Activated naive CD4-positive, alpha-beta T cell (primary cell): ENCODE data around the gene INSM2.

ENCODE experiments used
- DNase-seq, 4 experiments: peaks; one replicate each; lab custom pipeline; 2025; lab: John Stamatoyannopoulos, UW

INSM2 gene

GRCh38 chr14:35533357-35534207, at the start of gene INSM2:
Gene INSM2, plus strand, starts transcription at chr14:35534164. Its CDS starts 89 bp downstream, at chr14:35534253.
- peak in 3 of 4 experiments; percentile 16 to 34 (median 33) for DNase-seq

GRCh38 chr14:35492569-35493014, 41.4 kb upstream of the INSM2 start:
- no peak for DNase-seq

GRCh38 chr14:35495278-35495677, 38.7 kb upstream of the INSM2 start:
- no peak for DNase-seq

GRCh38 chr14:35499180-35499579, 34.8 kb upstream of the INSM2 start:
- no peak for DNase-seq

GRCh38 chr14:35503646-35504045, 30.3 kb upstream of the INSM2 start:
- DNase-seq, result no peak

GRCh38 chr14:35504260-35504659, 29.7 kb upstream of the INSM2 start:
- DNase-seq, result no peak

- DNase-seq, result no peak
These were observed 27.5 kb upstream of the INSM2 start for GRCh38 chr14:35506461-35506860.

- no peak for DNase-seq
These were observed 27.0 kb upstream of the INSM2 start for GRCh38 chr14:35506927-35507326.

GRCh38 chr14:35509846-35510245, 24.1 kb upstream of the INSM2 start:
- DNase-seq, result no peak

- no peak for DNase-seq
These were observed 21.2 kb upstream of the INSM2 start for GRCh38 chr14:35512765-35513164.

- DNase-seq, result no peak
These were observed 18.0 kb upstream of the INSM2 start for GRCh38 chr14:35515916-35516315.

GRCh38 chr14:35519986-35520385, 14.0 kb upstream of the INSM2 start:
- DNase-seq, result no peak

GRCh38 chr14:35525695-35526094, 8.3 kb upstream of the INSM2 start:
- DNase-seq, result no peak

GRCh38 chr14:35526962-35527361, 7.0 kb upstream of the INSM2 start:
- no peak for DNase-seq

GRCh38 chr14:35531960-35532747, 1.8 kb upstream of the INSM2 start:
- no peak for DNase-seq

GRCh38 chr14:35532783-35533356, 1.1 kb upstream of the INSM2 start:
- DNase-seq, result no peak

GRCh38 chr14:35534208-35534872, 376 bp downstream of the INSM2 start:
- no peak for DNase-seq

- peak; percentile 8 to 37 (median 13) for DNase-seq
These were observed 1.0 kb downstream of the INSM2 start for GRCh38 chr14:35534873-35535482.

- no peak for DNase-seq
These were observed 1.6 kb downstream of the INSM2 start for GRCh38 chr14:35535483-35536112.

- DNase-seq, result no peak
These were observed 6.0 kb downstream of the INSM2 start for GRCh38 chr14:35539969-35540368.

GRCh38 chr14:35543006-35543405, 9.0 kb downstream of the INSM2 start:
- no peak for DNase-seq
